Activated CD8-positive, alpha-beta T cell treated with anti-CD3 and anti-CD28 coated beads, Interleukin-2, amount 10 ng/mL, durations not matched to agents 7 days and 5 days (primary cell): ENCODE measurements around the gene TM9SF2. TPM values are rescaled to one million over a fixed set of nuclear protein-coding genes. Genes with fewer than 3 reads are reported as not detected.

Source experiments
- ATAC-seq: fragments of 150-1000 bp; cut with Tn5 transposase; one replicate; pipeline ENCODE4 v1.10.0; 2021; ENCODE audit warnings: moderate library complexity
- CTCF ChIA-PET: fragments of 350-600 bp; sonication (Branson Sonifier 250); formaldehyde crosslinking; loops from one replicate; lab custom pipeline; 2021; ENCODE audit warnings: antibody characterized with exemption; lab: Charles Lee
- POLR2A ChIA-PET: fragments of 350-600 bp; sonication (Branson Sonifier 250); formaldehyde crosslinking; loops from one replicate; lab custom pipeline; 2021; ENCODE audit warnings: antibody characterized with exemption; lab: Charles Lee
- DNase-seq: peaks from one replicate; pipeline ENCODE4 v3.0.0-alpha.2; 2020
- H3K27ac Mint-ChIP-seq: one replicate; pipeline ENCODE4 v1.8.0; 2021; ENCODE audit warnings: mild to moderate bottlenecking, mixed read lengths
- H3K27me3 Mint-ChIP-seq: one replicate; pipeline ENCODE4 v1.8.0; 2021; ENCODE audit warnings: low read depth, mixed read lengths
- H3K36me3 Mint-ChIP-seq: one replicate; pipeline ENCODE4 v1.8.0; 2021; ENCODE audit warnings: low read depth, mixed read lengths
- H3K4me1 Mint-ChIP-seq: one replicate; pipeline ENCODE4 v1.8.0; 2021; ENCODE audit warnings: low read depth, mixed read lengths
- H3K4me3 Mint-ChIP-seq: one replicate; pipeline ENCODE4 v1.8.0; 2021; ENCODE audit warnings: mild to moderate bottlenecking, mixed read lengths
- H3K9me3 Mint-ChIP-seq: one replicate; pipeline ENCODE4 v1.8.0; 2022; ENCODE audit warnings: mixed read lengths; ENCODE audit not compliant: insufficient read depth
- total RNA-seq, 2 experiments: library from RNA; stranded (reverse); gene quantifications; one replicate each; pipeline ENCODE4 v1.2.3, GENCODE V29; 2021

The TM9SF2 gene
- total RNA-seq, 2 experiments from 2014 or later, result 64.4 to 64.5 TPM

GRCh38 chr13:99507986-99508385 lies 6.7 kb downstream of the TM9SF2 start:
- POLR2A ChIA-PET, result interaction anchor here (1.6 kb wide), 1 partner anchor 11 kb away, joined by 5 read pairs; no protein-coding TSS in a partner anchor
- H3K27me3 Mint-ChIP-seq, result no peaks in the 10 kb centered on the region

GRCh38 chr13:99509479-99509878 lies 8.2 kb downstream of the TM9SF2 start:
- H3K9me3 Mint-ChIP-seq, result peaks cover 12% of the 10 kb centered on the region
- peaks cover 46% of the 10 kb centered on the region for H3K4me1 Mint-ChIP-seq
- peaks cover 39% of the 10 kb centered on the region for H3K36me3 Mint-ChIP-seq
- no peak overlapping the region for H3K4me3 Mint-ChIP-seq
- ChIA-PET CTCF (no interaction called here), POLR2A (interaction anchor here (1.2 kb wide), 1 partner anchor 8 kb away, joined by 3 read pairs; no protein-coding TSS in a partner anchor)
- no peaks in the 10 kb centered on the region for H3K27me3 Mint-ChIP-seq
- DNase-seq (no peak), ATAC-seq (no peak)
- no peak overlapping the region for H3K27ac Mint-ChIP-seq

More at GRCh38 chr13:99507986-99508385, 6.7 kb downstream of the TM9SF2 start:
- Mint-ChIP-seq H3K4me3 (no peak overlapping the region), H3K27ac (no peak overlapping the region), H3K36me3 (peaks cover 44% of the 10 kb centered on the region), H3K9me3 (peaks cover 12% of the 10 kb centered on the region), H3K4me1 (peaks cover 59% of the 10 kb centered on the region)
- DNase-seq (no peak), ATAC-seq (no peak)
- CTCF ChIA-PET, result interaction anchor here (1.3 to 7.2 kb wide), 3 partner anchors 9 to 66 kb away, joined by 3 to 74 read pairs (median 10); no protein-coding TSS in a partner anchor

- ChIA-PET POLR2A (no interaction called here), CTCF (interaction anchor here (1.5 to 1.7 kb wide), 2 partner anchors 9 to 13 kb away, joined by 3 to 8 read pairs; no protein-coding TSS in a partner anchor)
- Mint-ChIP-seq H3K27me3 (no peaks in the 10 kb centered on the region), H3K4me1 (peaks cover 19% of the 10 kb centered on the region), H3K27ac (no peak overlapping the region), H3K36me3 (peaks cover 17% of the 10 kb centered on the region), H3K4me3 (no peak overlapping the region), H3K9me3 (no peaks in the 10 kb centered on the region)
- no peak for DNase-seq
- ATAC-seq, result no peak
Measured at GRCh38 chr13:99514801-99515200, 13.5 kb downstream of the TM9SF2 start.

- peaks cover 16% of the 10 kb centered on the region for H3K36me3 Mint-ChIP-seq
- no peak overlapping the region for H3K27ac Mint-ChIP-seq
- H3K9me3 Mint-ChIP-seq, result no peaks in the 10 kb centered on the region
- H3K4me3 Mint-ChIP-seq, result no peak overlapping the region
- peaks cover 16% of the 10 kb centered on the region for H3K4me1 Mint-ChIP-seq
- POLR2A ChIA-PET, result interaction anchor here (0.8 to 1.3 kb wide), 3 partner anchors 9 to 76 kb away, joined by 3 to 4 read pairs (median 3); partner anchors contain the start of gene TM9SF2
- DNase-seq (no peak), ATAC-seq (no peak)
- CTCF ChIA-PET, result interaction anchor here (0.8 to 2.5 kb wide), 5 partner anchors 9 to 246 kb away, joined by 3 to 10 read pairs (median 3); no protein-coding TSS in a partner anchor
- no peaks in the 10 kb centered on the region for H3K27me3 Mint-ChIP-seq
Measured at GRCh38 chr13:99516153-99516929, 15.1 kb downstream of the TM9SF2 start.

GRCh38 chr13:99517577-99517976 lies 16.3 kb downstream of the TM9SF2 start:
- H3K27me3 Mint-ChIP-seq, result no peaks in the 10 kb centered on the region
- H3K27ac Mint-ChIP-seq, result no peak overlapping the region
- ChIA-PET POLR2A (no interaction called here), CTCF (interaction anchor here (1.2 to 2.5 kb wide), 7 partner anchors 10 to 75 kb away, joined by 3 to 10 read pairs (median 5); no protein-coding TSS in a partner anchor)
- H3K4me1 Mint-ChIP-seq, result peaks cover 10% of the 10 kb centered on the region
- no peaks in the 10 kb centered on the region for H3K9me3 Mint-ChIP-seq
- DNase-seq (no peak), ATAC-seq (no peak)
- no peak overlapping the region for H3K4me3 Mint-ChIP-seq
- peaks cover 28% of the 10 kb centered on the region for H3K36me3 Mint-ChIP-seq

GRCh38 chr13:99517984-99518383 lies 16.7 kb downstream of the TM9SF2 start:
- no peak overlapping the region for H3K4me3 Mint-ChIP-seq
- no peak overlapping the region for H3K27ac Mint-ChIP-seq
- peaks cover 28% of the 10 kb centered on the region for H3K36me3 Mint-ChIP-seq
- H3K27me3 Mint-ChIP-seq, result no peaks in the 10 kb centered on the region
- CTCF ChIA-PET, result interaction anchor here (1.2 to 2.5 kb wide), 6 partner anchors 11 to 75 kb away, joined by 3 to 10 read pairs (median 4); no protein-coding TSS in a partner anchor
- POLR2A ChIA-PET, result interaction anchor here (2.3 kb wide), 1 partner anchor 10 kb away, joined by 5 read pairs; no protein-coding TSS in a partner anchor
- no peak for DNase-seq
- no peak for ATAC-seq
- H3K4me1 Mint-ChIP-seq, result peaks cover 6% of the 10 kb centered on the region
- no peaks in the 10 kb centered on the region for H3K9me3 Mint-ChIP-seq

- H3K36me3 Mint-ChIP-seq, result peaks cover 64% of the 10 kb centered on the region
Measured at GRCh38 chr13:99522298-99522697, 21.0 kb downstream of the TM9SF2 start.

GRCh38 chr13:99523838-99524237 lies 22.6 kb downstream of the TM9SF2 start:
- DNase-seq (no peak), ATAC-seq (no peak)
- H3K27ac Mint-ChIP-seq, result peak overlapping the region; percentile 11
- H3K4me1 Mint-ChIP-seq, result peaks cover 24% of the 10 kb centered on the region
- H3K36me3 Mint-ChIP-seq, result peaks cover 67% of the 10 kb centered on the region
- H3K27me3 Mint-ChIP-seq, result no peaks in the 10 kb centered on the region
- H3K9me3 Mint-ChIP-seq, result no peaks in the 10 kb centered on the region
- ChIA-PET CTCF (no interaction called here), POLR2A (no interaction called here)
- no peak overlapping the region for H3K4me3 Mint-ChIP-seq

More at GRCh38 chr13:99522298-99522697, 21.0 kb downstream of the TM9SF2 start:
- no peak overlapping the region for H3K4me3 Mint-ChIP-seq
- peaks cover 18% of the 10 kb centered on the region for H3K4me1 Mint-ChIP-seq
- DNase-seq (no peak), ATAC-seq (no peak)
- H3K27ac Mint-ChIP-seq, result peak overlapping the region; percentile 35
- no peaks in the 10 kb centered on the region for H3K27me3 Mint-ChIP-seq
- POLR2A ChIA-PET, result no interaction called here
- CTCF ChIA-PET, result no interaction called here
- H3K9me3 Mint-ChIP-seq, result no peaks in the 10 kb centered on the region

GRCh38 chr13:99525967-99526366 lies 24.7 kb downstream of the TM9SF2 start:
- no peak for ATAC-seq
- CTCF ChIA-PET, result interaction anchor here (1.0 to 1.8 kb wide), 3 partner anchors 10 to 20 kb away, joined by 3 to 5 read pairs (median 4); no protein-coding TSS in a partner anchor
- POLR2A ChIA-PET, result no interaction called here
- Mint-ChIP-seq H3K9me3 (no peaks in the 10 kb centered on the region), H3K4me1 (peaks cover 24% of the 10 kb centered on the region), H3K27ac (peak overlapping the region; percentile 21), H3K4me3 (no peak overlapping the region), H3K27me3 (no peaks in the 10 kb centered on the region), H3K36me3 (peaks cover 60% of the 10 kb centered on the region)
- no peak for DNase-seq

- H3K27ac Mint-ChIP-seq, result peak overlapping the region; percentile 21
- CTCF ChIA-PET, result interaction anchor here (1.4 to 3.2 kb wide), 3 partner anchors 9 to 21 kb away, joined by 4 to 9 read pairs (median 5); no protein-coding TSS in a partner anchor
- peaks cover 62% of the 10 kb centered on the region for H3K36me3 Mint-ChIP-seq
Measured at GRCh38 chr13:99526549-99526948, 25.3 kb downstream of the TM9SF2 start.

GRCh38 chr13:99527301-99527700 lies 26.0 kb downstream of the TM9SF2 start:
- peaks cover 24% of the 10 kb centered on the region for H3K4me1 Mint-ChIP-seq
- no peaks in the 10 kb centered on the region for H3K9me3 Mint-ChIP-seq
- peaks cover 58% of the 10 kb centered on the region for H3K36me3 Mint-ChIP-seq
- CTCF ChIA-PET, result interaction anchor here (0.6 to 3.2 kb wide), 6 partner anchors 8 to 130 kb away, joined by 3 to 11 read pairs (median 4); no protein-coding TSS in a partner anchor
- no peaks in the 10 kb centered on the region for H3K27me3 Mint-ChIP-seq
- POLR2A ChIA-PET, result no interaction called here
- no peak overlapping the region for H3K4me3 Mint-ChIP-seq
- ATAC-seq (no peak), DNase-seq (no peak)
- no peak overlapping the region for H3K27ac Mint-ChIP-seq

More at GRCh38 chr13:99526549-99526948, 25.3 kb downstream of the TM9SF2 start:
- H3K4me1 Mint-ChIP-seq, result peaks cover 24% of the 10 kb centered on the region
- POLR2A ChIA-PET, result interaction anchor here (0.7 kb wide), 1 partner anchor 402 kb away, joined by 3 read pairs; no protein-coding TSS in a partner anchor
- H3K9me3 Mint-ChIP-seq, result no peaks in the 10 kb centered on the region
- H3K4me3 Mint-ChIP-seq, result no peak overlapping the region
- no peak for ATAC-seq
- no peaks in the 10 kb centered on the region for H3K27me3 Mint-ChIP-seq
- no peak for DNase-seq
